CD4-positive, alpha-beta T cell (primary cell): Measurements from ENCODE around the gene CERK. TPM values are rescaled to one million over a fixed set of nuclear protein-coding genes. Genes with fewer than 3 reads are reported as not detected.

Experiments used
- ATAC-seq: fragments of 200-7000 bp; cut with Tn5 transposase; one replicate; pipeline ENCODE4 v1.10.0; 2022; ENCODE audit warnings: mild to moderate bottlenecking; ENCODE audit not compliant: poor library complexity
- CTCF ChIA-PET: fragments of 350-600 bp; sonication (Branson Sonifier 250); formaldehyde crosslinking; loops from one replicate; lab custom pipeline; 2021; ENCODE audit warnings: antibody characterized with exemption, inconsistent platforms; lab: Charles Lee
- POLR2A ChIA-PET: fragments of 350-600 bp; sonication (Branson Sonifier 250); formaldehyde crosslinking; loops from one replicate; lab custom pipeline; 2021; ENCODE audit warnings: antibody characterized with exemption, inconsistent platforms; lab: Charles Lee
- DNase-seq, 14 experiments: peaks; one replicate each; pipeline ENCODE4 v3.0.0-alpha.2; 2013 to 2020; ENCODE audit warnings: mixed read lengths in 2 of 14
- H3K27ac ChIP-seq, 2 donors: one replicate each; pipeline versions ENCODE4 v1.5.1 to v1.7.0; 2013; ENCODE audit warnings: low read length in 2 of 2, low read depth in 1 of 2, mild to moderate bottlenecking in 1 of 2
- H3K27me3 ChIP-seq, 2 experiments: 1 replicate in 1 of 2; 2 replicates in 1 of 2; pipeline versions ENCODE4 v1.6.1 to v1.7.0; 2013; ENCODE audit warnings: low read length in 2 of 2, control low read depth in 1 of 2, mild to moderate bottlenecking in 1 of 2, moderate library complexity in 1 of 2; ENCODE audit not compliant: insufficient read depth in 2 of 2, control insufficient read depth in 1 of 2
- H3K36me3 ChIP-seq: one replicate; pipeline ENCODE4 v1.6.1; 2013; ENCODE audit warnings: low read length, control low read depth; ENCODE audit not compliant: insufficient read depth
- H3K4me1 ChIP-seq: one replicate; pipeline ENCODE4 v1.6.1; 2013; ENCODE audit warnings: low read length, control low read depth; ENCODE audit not compliant: insufficient read depth
- H3K4me3 ChIP-seq: one replicate; pipeline ENCODE4 v1.5.1; 2013; ENCODE audit warnings: mild to moderate bottlenecking, low read length, moderate library complexity
- H3K9me3 ChIP-seq, 2 experiments: 1 replicate in 1 of 2; 2 replicates in 1 of 2; pipeline versions ENCODE4 v1.6.1 to v1.7.0; 2013; ENCODE audit warnings: low read length in 2 of 2, mild to moderate bottlenecking in 2 of 2, control low read depth in 1 of 2, moderate library complexity in 1 of 2; ENCODE audit not compliant: control insufficient read depth in 1 of 2, insufficient read depth in 1 of 2
- H3K27ac Mint-ChIP-seq: one replicate; pipeline ENCODE4 v1.8.0; 2020; ENCODE audit warnings: mixed read lengths
- H3K27me3 Mint-ChIP-seq: one replicate; pipeline ENCODE4 v1.8.0; 2021; ENCODE audit warnings: mixed read lengths
- H3K36me3 Mint-ChIP-seq: one replicate; pipeline ENCODE4 v1.8.0; 2021; ENCODE audit warnings: low read depth, mixed read lengths
- H3K4me1 Mint-ChIP-seq: one replicate; pipeline ENCODE4 v1.8.0; 2021; ENCODE audit warnings: low read depth, mixed read lengths
- H3K4me3 Mint-ChIP-seq: one replicate; pipeline ENCODE4 v1.8.0; 2020; ENCODE audit warnings: mild to moderate bottlenecking, mixed read lengths
- H3K9me3 Mint-ChIP-seq: one replicate; pipeline ENCODE4 v1.8.0; 2020; ENCODE audit warnings: mixed read lengths
- CTCF ChIP-seq: fragments of 200-600 bp; IDR thresholded peaks from one replicate; pipeline ENCODE4 v1.8.0; 2022; ENCODE audit warnings: antibody characterized with exemption, mild to moderate bottlenecking
- intact Hi-C, 2 experiments: fragments of 100-400 bp; cut with DNase I in 1 of 2; cut with micrococcal nuclease in 1 of 2; formaldehyde crosslinking; loops; one replicate each; pipeline versions ENCODE4 v1.15.1 to v1.9.0; 2023 to 2025; cut with DNase I, micrococcal nuclease
- total RNA-seq, 174 experiments: library from RNA in 2 of 174; stranded (reverse) in 2 of 174; gene quantifications; one replicate each; pipeline ENCODE4 v1.2.3 and lab custom pipeline; 2021 to 2026

The CERK gene
- total RNA-seq, 2 experiments from 2014 or later: 84.6 to 88.5 TPM

DNA sequence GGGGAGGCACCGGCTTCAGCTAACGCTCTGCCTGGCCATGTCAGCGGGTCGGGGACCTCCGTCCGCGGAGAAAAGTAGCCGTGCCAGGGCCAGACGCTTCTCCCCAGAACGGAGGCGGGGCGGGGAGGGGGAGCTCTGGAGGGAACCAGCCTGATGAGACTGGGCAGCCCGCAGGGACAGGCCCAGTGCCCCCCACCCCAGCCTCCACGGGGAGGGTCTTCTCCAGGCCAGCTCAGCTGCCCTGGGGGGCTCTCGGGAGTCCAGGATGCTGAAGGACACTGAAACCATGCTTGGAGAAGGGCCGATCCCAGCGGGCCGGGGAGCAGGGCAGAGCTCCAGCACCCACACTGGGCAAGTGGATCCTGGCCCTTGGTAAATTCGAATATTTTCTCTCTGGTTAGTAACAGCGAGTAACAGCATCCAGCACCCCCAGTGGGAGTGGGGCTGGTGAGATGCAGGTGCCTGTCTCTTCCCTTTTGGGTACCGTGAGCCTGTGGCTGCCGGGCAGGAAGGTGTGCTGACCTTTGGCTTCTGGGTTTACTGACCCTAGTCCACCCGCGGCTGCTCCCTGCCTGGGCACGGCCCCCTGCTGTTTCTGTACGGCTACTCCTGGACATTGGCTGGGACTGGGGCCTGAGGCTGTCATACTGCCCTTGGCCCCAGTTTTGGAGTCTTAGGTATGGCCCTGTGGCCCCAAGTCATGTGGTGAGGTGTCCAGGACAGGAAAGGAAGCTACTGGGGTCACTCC, 82.0 kb downstream of the CERK start:
- no peaks in the 10 kb centered on the region for H3K9me3 ChIP-seq
- POLR2A ChIA-PET: no interaction called here
- H3K4me3 Mint-ChIP-seq: no peak overlapping the region
- TF ChIP-seq CTCF: no peak
- H3K4me1 ChIP-seq: peaks cover 31% of the 10 kb centered on the region
- no peak overlapping the region for H3K27ac Mint-ChIP-seq
- H3K27ac ChIP-seq: no peak overlapping the region
- no peaks in the 10 kb centered on the region for H3K36me3 ChIP-seq
- DNase-seq (no peak), ATAC-seq (no peak)
- intact Hi-C loops: loop anchor here in 1 of 2 experiments (5.0 kb wide), 1 partner anchor 54 kb away; no protein-coding TSS in a partner anchor
- H3K9me3 Mint-ChIP-seq: no peaks in the 10 kb centered on the region
- H3K36me3 Mint-ChIP-seq: no peaks in the 10 kb centered on the region
- no peaks in the 10 kb centered on the region for H3K27me3 ChIP-seq
- CTCF ChIA-PET: no interaction called here
- H3K4me1 Mint-ChIP-seq: peaks cover 32% of the 10 kb centered on the region
- no peaks in the 10 kb centered on the region for H3K27me3 Mint-ChIP-seq
- H3K4me3 ChIP-seq: no peak overlapping the region

DNA sequence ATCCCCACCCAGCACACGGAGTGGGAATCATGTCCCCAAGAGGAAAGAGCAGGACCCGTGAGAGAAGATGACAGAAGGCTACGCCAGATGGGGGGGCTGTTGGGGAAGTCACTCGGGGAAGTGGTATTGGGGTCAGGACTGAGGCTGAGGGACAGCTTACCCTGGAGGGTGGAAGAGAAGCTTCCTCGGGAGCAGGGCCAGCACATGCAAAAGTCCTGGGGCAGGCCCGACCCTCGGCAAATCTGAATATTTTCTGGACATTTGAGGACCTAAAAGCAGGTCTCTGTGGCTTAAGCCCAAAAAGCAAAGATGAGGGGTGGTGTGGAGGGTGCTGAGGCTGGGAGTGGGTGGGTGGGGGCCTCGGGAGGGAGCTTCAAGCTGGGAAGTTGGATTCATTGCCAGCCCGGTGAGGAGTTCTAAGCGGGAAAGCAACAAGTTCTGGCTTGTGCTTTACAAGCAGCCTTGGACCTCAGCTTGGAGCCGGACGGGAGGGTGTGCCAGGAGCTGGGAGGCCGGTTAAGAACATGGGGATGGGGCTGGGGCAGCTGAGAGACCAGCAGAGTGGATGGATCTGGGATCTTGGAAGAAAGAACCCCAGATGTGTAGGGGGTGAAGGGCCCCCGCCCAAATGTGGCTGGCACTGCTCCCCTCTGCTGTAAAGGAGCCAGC, 83.0 kb downstream of the CERK start:
- H3K36me3 Mint-ChIP-seq: no peaks in the 10 kb centered on the region
- H3K27me3 Mint-ChIP-seq: no peaks in the 10 kb centered on the region
- Histone ChIP-seq H3K4me1 (peaks cover 21% of the 10 kb centered on the region), H3K9me3 (no peaks in the 10 kb centered on the region), H3K36me3 (no peaks in the 10 kb centered on the region), H3K4me3 (no peak overlapping the region), H3K27me3 (no peaks in the 10 kb centered on the region), H3K27ac (no peak overlapping the region)
- no peaks in the 10 kb centered on the region for H3K9me3 Mint-ChIP-seq
- intact Hi-C loops: loop anchor here in 1 of 2 experiments (5.0 kb wide), 1 partner anchor 53 kb away; no protein-coding TSS in a partner anchor
- no peak overlapping the region for H3K4me3 Mint-ChIP-seq
- TF ChIP-seq CTCF: no peak
- ATAC-seq (no peak), DNase-seq (no peak)
- H3K27ac Mint-ChIP-seq: no peak overlapping the region
- peaks cover 22% of the 10 kb centered on the region for H3K4me1 Mint-ChIP-seq
- ChIA-PET POLR2A (no interaction called here), CTCF (no interaction called here)

DNA sequence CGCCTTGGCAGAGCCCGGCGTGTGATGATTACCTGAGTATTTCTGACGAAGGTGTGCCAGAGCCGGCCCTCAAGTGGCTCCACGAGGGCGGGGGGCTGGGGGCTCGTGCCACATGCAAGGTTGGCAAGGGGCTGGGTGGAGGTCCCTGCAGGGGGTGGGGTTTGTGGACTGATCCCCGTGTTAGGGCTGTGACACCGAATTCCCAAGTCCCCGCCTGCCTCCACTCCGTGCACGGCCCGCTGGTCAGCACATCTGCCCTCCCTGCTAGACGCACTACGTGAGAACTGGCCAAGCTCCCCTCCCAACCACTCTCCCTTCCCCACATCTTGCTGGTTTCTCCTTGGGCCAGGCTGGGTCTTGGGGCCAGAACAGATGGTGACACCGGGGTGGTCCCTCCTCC, 83.6 kb downstream of the CERK start:
- Mint-ChIP-seq H3K4me3 (no peak overlapping the region), H3K27me3 (no peaks in the 10 kb centered on the region), H3K4me1 (peaks cover 19% of the 10 kb centered on the region), H3K27ac (no peak overlapping the region), H3K36me3 (no peaks in the 10 kb centered on the region), H3K9me3 (no peaks in the 10 kb centered on the region)
- Histone ChIP-seq H3K27me3 (no peaks in the 10 kb centered on the region), H3K4me1 (peaks cover 17% of the 10 kb centered on the region), H3K9me3 (no peaks in the 10 kb centered on the region), H3K4me3 (no peak overlapping the region), H3K27ac (no peak overlapping the region), H3K36me3 (no peaks in the 10 kb centered on the region)
- POLR2A ChIA-PET: no interaction called here
- ATAC-seq (no peak), DNase-seq (no peak)
- CTCF ChIA-PET: no interaction called here
- intact Hi-C loops: no loop called here
- TF ChIP-seq CTCF: no peak
